WERI-Rb-1 (cell line): ENCODE data around the gene ABCB8.

Source experiments
- DNase-seq: peaks from one replicate; pipeline ENCODE4 v3.0.0-alpha.2; 2020
- H3K27ac ChIP-seq: fragments of 250-450 bp; sonication (Bioruptor Pico); 2 replicates; pipeline ENCODE4 v1.5.1; 2020; ENCODE audit warnings: mild to moderate bottlenecking, moderate library complexity
- H3K27me3 ChIP-seq: fragments of 250-450 bp; sonication (Bioruptor Pico); 2 replicates; pipeline ENCODE4 v1.5.1; 2021; ENCODE audit warnings: mild to moderate bottlenecking, low read depth, moderate library complexity; ENCODE audit not compliant: insufficient read depth, severe bottlenecking
- H3K36me3 ChIP-seq: fragments of 250-450 bp; sonication (Bioruptor Pico); 2 replicates; pipeline ENCODE4 v1.5.1; 2020; ENCODE audit warnings: mild to moderate bottlenecking, moderate library complexity
- H3K4me3 ChIP-seq: 2 replicates; pipeline ENCODE4 v1.5.1; 2011; ENCODE audit warnings: low read depth, mild to moderate bottlenecking, control low read depth, low read length
- H3K9me3 ChIP-seq: fragments of 250-450 bp; sonication (Bioruptor Pico); 2 replicates; pipeline ENCODE4 v1.5.1; 2021; ENCODE audit warnings: mild to moderate bottlenecking, moderate library complexity; ENCODE audit not compliant: severe bottlenecking
- TF ChIP-seq, protein P1 (sequence below): IDR thresholded peaks from 2 replicates; pipeline ENCODE4 v1.5.1; 2011; ENCODE audit warnings: low read depth, mild to moderate bottlenecking, control low read depth, inconsistent platforms, low read length

Gene ABCB8

DNA sequence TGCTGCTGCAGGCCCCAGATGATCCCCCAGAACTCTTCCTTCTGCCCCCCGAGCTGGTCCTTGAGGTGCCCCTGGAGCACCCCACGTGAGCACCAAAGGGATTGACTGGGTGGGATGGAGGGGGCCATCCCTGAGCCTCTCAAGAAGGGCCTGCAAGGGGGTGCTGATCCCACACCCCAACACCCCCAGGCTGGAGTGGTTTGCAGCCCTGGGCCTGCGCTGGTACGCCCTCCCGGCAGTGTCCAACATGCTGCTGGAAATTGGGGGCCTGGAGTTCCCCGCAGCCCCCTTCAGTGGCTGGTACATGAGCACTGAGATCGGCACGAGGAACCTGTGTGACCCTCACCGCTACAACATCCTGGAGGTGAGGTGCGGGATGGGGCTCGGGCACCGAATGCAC, 29.2 kb upstream of the ABCB8 start:
- no peaks in the 10 kb centered on the region for H3K9me3 ChIP-seq
- TF ChIP-seq, protein P1, sequence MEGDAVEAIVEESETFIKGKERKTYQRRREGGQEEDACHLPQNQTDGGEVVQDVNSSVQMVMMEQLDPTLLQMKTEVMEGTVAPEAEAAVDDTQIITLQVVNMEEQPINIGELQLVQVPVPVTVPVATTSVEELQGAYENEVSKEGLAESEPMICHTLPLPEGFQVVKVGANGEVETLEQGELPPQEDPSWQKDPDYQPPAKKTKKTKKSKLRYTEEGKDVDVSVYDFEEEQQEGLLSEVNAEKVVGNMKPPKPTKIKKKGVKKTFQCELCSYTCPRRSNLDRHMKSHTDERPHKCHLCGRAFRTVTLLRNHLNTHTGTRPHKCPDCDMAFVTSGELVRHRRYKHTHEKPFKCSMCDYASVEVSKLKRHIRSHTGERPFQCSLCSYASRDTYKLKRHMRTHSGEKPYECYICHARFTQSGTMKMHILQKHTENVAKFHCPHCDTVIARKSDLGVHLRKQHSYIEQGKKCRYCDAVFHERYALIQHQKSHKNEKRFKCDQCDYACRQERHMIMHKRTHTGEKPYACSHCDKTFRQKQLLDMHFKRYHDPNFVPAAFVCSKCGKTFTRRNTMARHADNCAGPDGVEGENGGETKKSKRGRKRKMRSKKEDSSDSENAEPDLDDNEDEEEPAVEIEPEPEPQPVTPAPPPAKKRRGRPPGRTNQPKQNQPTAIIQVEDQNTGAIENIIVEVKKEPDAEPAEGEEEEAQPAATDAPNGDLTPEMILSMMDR = no peak
- DNase-seq = no peak
- no peak overlapping the region for H3K4me3 ChIP-seq
- H3K27ac ChIP-seq = no peak overlapping the region
- no peaks in the 10 kb centered on the region for H3K36me3 ChIP-seq
- no peaks in the 10 kb centered on the region for H3K27me3 ChIP-seq

DNA sequence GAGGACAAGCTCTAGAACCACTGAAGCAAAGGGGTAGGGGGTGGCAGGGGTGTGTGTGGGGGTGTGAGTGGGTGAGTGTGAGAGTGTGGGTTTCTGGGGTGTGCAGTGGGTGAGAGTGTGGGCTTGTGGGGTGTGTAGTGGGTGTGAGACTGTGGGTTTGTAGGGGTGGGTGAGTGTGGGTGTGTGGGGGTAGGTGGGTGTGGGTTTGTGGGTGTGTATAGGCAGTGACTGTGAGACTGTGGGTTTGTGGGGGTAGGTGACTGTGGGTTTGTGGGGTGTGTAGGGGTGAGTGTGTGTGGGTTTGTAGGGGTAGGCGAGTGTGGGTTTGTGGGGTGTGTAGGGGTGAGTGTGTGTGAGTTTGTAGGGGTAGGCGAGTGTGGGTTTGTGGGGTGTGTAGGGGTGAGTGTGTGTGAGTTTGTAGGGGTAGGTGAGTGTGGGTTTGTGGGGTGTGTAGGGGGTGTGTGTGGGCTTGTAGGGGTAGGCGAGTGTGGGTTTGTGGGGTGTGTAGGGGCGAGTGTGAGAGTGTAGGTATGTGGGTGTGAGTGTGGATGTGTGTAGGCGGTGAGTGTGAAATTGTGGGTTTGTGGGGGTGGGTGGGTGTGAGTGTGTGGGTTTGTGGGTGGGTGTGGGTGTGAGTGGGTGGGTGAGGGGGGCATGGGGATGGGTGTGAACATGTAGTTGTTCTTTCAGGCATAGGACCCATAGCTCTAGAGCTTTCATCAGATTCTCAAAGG, 28.6 kb upstream of the ABCB8 start:
- TF ChIP-seq, protein P1 = no peak
- Histone ChIP-seq H3K9me3 (no peaks in the 10 kb centered on the region), H3K27me3 (no peaks in the 10 kb centered on the region), H3K27ac (no peak overlapping the region), H3K4me3 (no peak overlapping the region), H3K36me3 (no peaks in the 10 kb centered on the region)
- no peak for DNase-seq

DNA sequence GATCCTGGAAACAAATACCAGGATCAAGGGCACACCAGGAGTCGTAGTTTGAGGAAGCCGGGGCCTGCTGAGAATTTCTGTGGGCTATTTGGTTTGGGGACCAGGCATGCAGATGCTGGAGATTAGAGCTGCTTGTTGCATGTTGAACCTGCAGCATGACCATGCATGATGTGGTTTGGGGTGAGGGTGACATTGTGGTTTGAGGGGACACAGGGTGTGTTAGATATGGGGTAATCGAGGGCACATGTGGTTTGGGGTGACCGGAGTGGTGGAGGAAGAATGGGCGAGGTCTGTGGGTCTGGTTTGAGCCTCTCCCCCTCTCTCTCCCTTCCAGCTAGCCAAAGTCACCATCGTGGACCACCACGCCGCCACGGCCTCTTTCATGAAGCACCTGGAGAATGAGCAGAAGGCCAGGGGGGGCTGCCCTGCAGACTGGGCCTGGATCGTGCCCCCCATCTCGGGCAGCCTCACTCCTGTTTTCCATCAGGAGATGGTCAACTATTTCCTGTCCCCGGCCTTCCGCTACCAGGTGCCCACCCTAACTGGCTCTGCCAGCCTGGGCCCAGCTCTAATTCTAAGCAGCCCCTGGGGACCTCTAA, 27.3 kb upstream of the ABCB8 start:
- TF ChIP-seq, protein P1 = no peak
- Histone ChIP-seq H3K4me3 (no peak overlapping the region), H3K9me3 (no peaks in the 10 kb centered on the region), H3K36me3 (no peaks in the 10 kb centered on the region), H3K27me3 (no peaks in the 10 kb centered on the region), H3K27ac (no peak overlapping the region)
- DNase-seq = no peak

DNA sequence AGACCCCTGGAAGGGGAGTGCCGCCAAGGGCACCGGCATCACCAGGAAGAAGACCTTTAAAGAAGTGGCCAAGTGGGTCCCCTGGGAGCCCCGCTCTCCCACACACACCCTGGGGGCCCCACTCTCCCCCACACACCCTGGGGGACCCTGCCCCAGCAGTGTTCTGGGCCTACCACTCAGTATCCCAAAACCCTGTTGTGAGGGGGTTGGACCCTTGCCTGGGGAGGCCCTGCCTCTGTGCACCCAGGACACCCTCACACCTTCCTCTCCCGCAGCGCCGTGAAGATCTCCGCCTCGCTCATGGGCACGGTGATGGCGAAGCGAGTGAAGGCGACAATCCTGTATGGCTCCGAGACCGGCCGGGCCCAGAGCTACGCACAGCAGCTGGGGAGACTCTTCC, 26.7 kb upstream of the ABCB8 start:
- TF ChIP-seq, protein P1 = no peak
- Histone ChIP-seq H3K27ac (no peak overlapping the region), H3K27me3 (no peaks in the 10 kb centered on the region), H3K4me3 (no peak overlapping the region), H3K36me3 (no peaks in the 10 kb centered on the region), H3K9me3 (no peaks in the 10 kb centered on the region)
- no peak for DNase-seq

DNA sequence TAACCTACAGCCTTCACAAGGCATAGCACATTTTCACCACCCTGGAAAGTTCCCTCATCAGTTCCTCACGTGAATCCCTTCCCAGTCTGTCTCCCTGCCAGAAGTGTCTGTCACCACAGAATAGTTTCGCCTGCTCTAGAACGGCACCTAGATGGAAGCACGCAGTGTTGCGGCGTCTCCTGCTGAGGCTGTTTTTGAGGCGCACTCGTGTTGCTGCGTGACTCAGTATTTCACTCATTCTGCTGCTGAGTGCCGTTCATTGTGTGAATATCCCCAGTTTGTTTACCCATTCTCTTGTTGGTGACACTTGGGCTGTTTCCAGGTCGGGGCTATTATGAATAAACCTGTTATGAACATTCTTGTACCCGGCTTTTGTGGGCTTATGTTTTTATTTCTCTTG, 24.7 kb upstream of the ABCB8 start:
- Histone ChIP-seq H3K27me3 (no peaks in the 10 kb centered on the region), H3K36me3 (no peaks in the 10 kb centered on the region), H3K4me3 (no peak overlapping the region), H3K27ac (no peak overlapping the region), H3K9me3 (no peaks in the 10 kb centered on the region)
- no peak for DNase-seq
- TF ChIP-seq, protein P1 = no peak
